ENCODE data around the gene ZBTB38. TPM values are rescaled to one million over a fixed set of nuclear protein-coding genes. Genes with fewer than 3 reads are reported as not detected.

The ZBTB38 gene
- total RNA-seq, 1 experiment from 2014 or later: 12.3 TPM

DNA sequence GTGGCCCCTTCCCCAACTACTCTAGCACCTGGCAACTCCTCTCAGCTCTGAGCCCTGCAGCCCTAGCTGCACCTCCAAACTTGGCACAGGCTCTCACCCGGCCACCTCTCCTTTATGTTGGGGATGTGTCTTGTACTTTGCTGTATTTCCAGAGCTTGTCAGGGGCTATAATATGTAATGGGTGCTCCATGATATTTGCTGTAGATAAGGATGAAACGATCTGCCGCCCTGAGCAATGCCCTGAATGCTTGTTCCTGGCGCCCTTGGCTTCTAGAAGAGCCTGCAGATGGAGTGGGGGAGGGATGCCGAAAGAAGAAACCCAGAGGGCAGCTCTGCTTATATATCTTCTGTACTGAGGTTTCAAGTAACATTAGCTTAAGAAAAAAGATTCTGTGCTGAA is 35.9 kb upstream of the ZBTB38 start (continued):
- TF ChIP-seq, protein P1, sequence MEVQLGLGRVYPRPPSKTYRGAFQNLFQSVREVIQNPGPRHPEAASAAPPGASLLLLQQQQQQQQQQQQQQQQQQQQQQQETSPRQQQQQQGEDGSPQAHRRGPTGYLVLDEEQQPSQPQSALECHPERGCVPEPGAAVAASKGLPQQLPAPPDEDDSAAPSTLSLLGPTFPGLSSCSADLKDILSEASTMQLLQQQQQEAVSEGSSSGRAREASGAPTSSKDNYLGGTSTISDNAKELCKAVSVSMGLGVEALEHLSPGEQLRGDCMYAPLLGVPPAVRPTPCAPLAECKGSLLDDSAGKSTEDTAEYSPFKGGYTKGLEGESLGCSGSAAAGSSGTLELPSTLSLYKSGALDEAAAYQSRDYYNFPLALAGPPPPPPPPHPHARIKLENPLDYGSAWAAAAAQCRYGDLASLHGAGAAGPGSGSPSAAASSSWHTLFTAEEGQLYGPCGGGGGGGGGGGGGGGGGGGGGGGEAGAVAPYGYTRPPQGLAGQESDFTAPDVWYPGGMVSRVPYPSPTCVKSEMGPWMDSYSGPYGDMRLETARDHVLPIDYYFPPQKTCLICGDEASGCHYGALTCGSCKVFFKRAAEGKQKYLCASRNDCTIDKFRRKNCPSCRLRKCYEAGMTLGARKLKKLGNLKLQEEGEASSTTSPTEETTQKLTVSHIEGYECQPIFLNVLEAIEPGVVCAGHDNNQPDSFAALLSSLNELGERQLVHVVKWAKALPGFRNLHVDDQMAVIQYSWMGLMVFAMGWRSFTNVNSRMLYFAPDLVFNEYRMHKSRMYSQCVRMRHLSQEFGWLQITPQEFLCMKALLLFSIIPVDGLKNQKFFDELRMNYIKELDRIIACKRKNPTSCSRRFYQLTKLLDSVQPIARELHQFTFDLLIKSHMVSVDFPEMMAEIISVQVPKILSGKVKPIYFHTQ (CRISPR knock-in tag; IDR thresholded peaks at IDR 0.05): no peak
- TF ChIP-seq RELA (CRISPR knock-in tag; IDR thresholded peaks at IDR 0.05; ENCODE audit: borderline replicate concordance) (no peak), TP53 (CRISPR knock-in tag; IDR thresholded peaks at IDR 0.05) (no peak), OVOL2 (CRISPR knock-in tag; IDR thresholded peaks at IDR 0.05; ENCODE audit: borderline replicate concordance) (no peak), PRRX2 (CRISPR knock-in tag; IDR thresholded peaks at IDR 0.05) (no peak), SMAD3 (CRISPR knock-in tag; IDR thresholded peaks at IDR 0.05; ENCODE audit: borderline replicate concordance) (no peak), FOXJ3 (CRISPR knock-in tag; IDR thresholded peaks at IDR 0.05; ENCODE audit: borderline replicate concordance) (no peak)
- TF ChIP-seq, protein P2, sequence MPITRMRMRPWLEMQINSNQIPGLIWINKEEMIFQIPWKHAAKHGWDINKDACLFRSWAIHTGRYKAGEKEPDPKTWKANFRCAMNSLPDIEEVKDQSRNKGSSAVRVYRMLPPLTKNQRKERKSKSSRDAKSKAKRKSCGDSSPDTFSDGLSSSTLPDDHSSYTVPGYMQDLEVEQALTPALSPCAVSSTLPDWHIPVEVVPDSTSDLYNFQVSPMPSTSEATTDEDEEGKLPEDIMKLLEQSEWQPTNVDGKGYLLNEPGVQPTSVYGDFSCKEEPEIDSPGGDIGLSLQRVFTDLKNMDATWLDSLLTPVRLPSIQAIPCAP (CRISPR knock-in tag; IDR thresholded peaks at IDR 0.05): no peak
- TF ChIP-seq, protein P3, sequence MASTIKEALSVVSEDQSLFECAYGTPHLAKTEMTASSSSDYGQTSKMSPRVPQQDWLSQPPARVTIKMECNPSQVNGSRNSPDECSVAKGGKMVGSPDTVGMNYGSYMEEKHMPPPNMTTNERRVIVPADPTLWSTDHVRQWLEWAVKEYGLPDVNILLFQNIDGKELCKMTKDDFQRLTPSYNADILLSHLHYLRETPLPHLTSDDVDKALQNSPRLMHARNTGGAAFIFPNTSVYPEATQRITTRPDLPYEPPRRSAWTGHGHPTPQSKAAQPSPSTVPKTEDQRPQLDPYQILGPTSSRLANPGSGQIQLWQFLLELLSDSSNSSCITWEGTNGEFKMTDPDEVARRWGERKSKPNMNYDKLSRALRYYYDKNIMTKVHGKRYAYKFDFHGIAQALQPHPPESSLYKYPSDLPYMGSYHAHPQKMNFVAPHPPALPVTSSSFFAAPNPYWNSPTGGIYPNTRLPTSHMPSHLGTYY (CRISPR knock-in tag; IDR thresholded peaks at IDR 0.05): no peak

DNA sequence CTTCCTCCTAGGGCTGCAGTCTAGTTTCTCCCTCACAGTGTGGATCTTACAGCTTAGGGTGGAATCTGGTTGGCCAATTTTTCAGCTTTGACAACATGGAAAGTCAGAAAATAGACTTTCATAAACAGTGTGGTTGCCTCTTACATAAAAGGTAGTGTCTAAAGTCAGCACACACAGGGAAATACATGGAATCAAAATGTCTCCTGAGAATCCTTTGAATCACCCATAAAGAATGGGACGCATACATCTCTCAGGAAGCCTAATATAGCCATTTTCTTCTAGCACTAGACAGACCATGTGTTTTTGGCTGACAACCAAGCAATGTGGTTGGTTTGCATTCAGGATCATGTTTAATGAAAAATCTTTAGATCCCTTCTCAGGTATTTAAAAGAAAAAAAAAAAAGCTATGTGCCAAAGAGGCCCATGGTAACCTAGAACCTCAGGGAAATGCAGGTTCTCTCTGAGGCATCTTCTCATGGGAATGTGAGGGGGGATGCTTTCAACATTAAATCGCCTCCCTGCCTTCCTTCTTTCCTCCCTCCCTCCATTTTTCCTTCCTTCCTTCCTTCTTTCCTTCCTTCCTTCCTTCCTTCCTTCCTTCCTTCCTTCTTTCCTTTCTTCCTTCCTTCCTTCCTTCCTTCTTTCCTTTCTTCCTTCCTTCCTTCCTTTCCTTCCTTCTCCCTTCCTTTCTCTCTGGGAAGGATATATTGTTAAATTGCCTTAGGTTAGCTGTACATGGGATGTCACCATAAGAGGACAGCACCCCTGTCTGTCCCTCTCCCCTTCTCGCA is 34.3 kb upstream of the ZBTB38 start:
- no peaks in the 10 kb centered on the region for H3K27me3 Mint-ChIP-seq (ENCODE audit: low read depth)
- TF ChIP-seq SMAD3 (CRISPR knock-in tag; IDR thresholded peaks at IDR 0.05; ENCODE audit: borderline replicate concordance) (no peak), GTF2I (CRISPR knock-in tag; conservative IDR thresholded peaks at IDR 0.05) (no peak)
- TF ChIP-seq, protein P4, sequence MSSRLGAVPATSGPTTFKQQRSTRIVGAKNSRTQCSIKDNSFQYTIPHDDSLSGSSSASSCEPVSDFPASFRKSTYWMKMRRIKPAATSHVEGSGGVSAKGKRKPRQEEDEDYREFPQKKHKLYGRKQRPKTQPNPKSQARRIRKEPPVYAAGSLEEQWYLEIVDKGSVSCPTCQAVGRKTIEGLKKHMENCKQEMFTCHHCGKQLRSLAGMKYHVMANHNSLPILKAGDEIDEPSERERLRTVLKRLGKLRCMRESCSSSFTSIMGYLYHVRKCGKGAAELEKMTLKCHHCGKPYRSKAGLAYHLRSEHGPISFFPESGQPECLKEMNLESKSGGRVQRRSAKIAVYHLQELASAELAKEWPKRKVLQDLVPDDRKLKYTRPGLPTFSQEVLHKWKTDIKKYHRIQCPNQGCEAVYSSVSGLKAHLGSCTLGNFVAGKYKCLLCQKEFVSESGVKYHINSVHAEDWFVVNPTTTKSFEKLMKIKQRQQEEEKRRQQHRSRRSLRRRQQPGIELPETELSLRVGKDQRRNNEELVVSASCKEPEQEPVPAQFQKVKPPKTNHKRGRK (CRISPR knock-in tag; IDR thresholded peaks at IDR 0.05; ENCODE audit: borderline replicate concordance): peak; percentile 96
- H3K4me3 Mint-ChIP-seq: no peak overlapping the region
- H3K27ac Mint-ChIP-seq: peak overlapping the region; percentile 4; the same call in 1 of the 2 replicates
- H3K4me1 Mint-ChIP-seq: peaks cover 18% of the 10 kb centered on the region
- DNase-seq (ENCODE audit: low spot score) (no peak), ATAC-seq (no peak)
- POLR2A ChIA-PET: interaction anchor here (0.6 to 0.7 kb wide), 2 partner anchors 10 to 16 kb away, joined by 3 to 4 read pairs; no protein-coding TSS in a partner anchor
- H3K9me3 Mint-ChIP-seq: peaks cover 3% of the 10 kb centered on the region; the same call in 1 of the 2 replicates
- CTCF ChIA-PET: interaction anchor here (0.6 to 1.4 kb wide), 5 partner anchors 22 to 126 kb away, joined by 3 to 7 read pairs (median 5); no protein-coding TSS in a partner anchor
- no peaks in the 10 kb centered on the region for H3K36me3 Mint-ChIP-seq

DNA sequence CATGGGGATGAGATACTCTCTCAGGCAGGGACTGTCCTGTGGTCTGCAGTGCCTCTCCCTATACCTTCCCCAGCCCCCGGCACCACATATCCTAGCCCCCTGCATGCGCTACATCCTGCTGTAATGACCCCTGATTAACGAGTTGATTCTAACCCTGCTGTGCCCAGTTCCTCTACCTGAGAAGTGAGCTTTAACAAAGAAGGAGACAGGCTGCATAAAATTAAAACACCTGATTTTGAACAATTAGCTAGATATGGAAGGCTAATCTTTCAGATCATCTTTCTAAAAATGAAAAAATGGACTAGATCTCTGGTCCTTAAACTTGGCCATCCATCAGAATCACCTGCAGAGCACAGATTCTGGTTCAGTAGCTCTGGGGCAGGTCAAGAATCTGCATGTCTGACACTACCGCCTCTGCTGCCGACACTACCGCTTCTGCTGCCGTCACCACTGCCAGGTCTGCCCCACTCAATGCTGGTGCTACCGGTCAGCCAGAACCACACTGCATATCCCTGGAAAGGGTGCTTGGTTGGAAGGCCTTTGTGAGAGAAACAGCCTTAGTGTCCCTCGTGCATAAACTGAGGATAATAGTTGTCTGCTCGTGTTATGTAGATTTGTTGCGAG is 33.6 kb upstream of the ZBTB38 start:
- Mint-ChIP-seq H3K4me3 (no peak overlapping the region), H3K27ac (peak overlapping the region; percentile 4; the same call in 1 of the 2 replicates), H3K4me1 (peaks cover 18% of the 10 kb centered on the region), H3K9me3 (peaks cover 3% of the 10 kb centered on the region; the same call in 1 of the 2 replicates), H3K36me3 (no peaks in the 10 kb centered on the region), H3K27me3 (ENCODE audit: low read depth) (no peaks in the 10 kb centered on the region)
- ChIA-PET POLR2A (interaction anchor here (0.6 to 0.7 kb wide), 2 partner anchors 11 to 15 kb away, joined by 3 to 4 read pairs; no protein-coding TSS in a partner anchor), CTCF (interaction anchor here (0.6 to 1.4 kb wide), 6 partner anchors 23 to 125 kb away, joined by 3 to 7 read pairs (median 4); no protein-coding TSS in a partner anchor)
- TF ChIP-seq TEAD4 (CRISPR knock-in tag; IDR thresholded peaks at IDR 0.05) (no peak), TEAD1 (CRISPR knock-in tag; IDR thresholded peaks at IDR 0.05) (no peak), NR3C1 (CRISPR knock-in tag; conservative IDR thresholded peaks at IDR 0.05; ENCODE audit: low read depth) (no peak), HMGA2 (CRISPR knock-in tag; IDR thresholded peaks at IDR 0.05) (no peak), RELA (CRISPR knock-in tag; IDR thresholded peaks at IDR 0.05; ENCODE audit: borderline replicate concordance) (no peak)
- TF ChIP-seq, protein P5, sequence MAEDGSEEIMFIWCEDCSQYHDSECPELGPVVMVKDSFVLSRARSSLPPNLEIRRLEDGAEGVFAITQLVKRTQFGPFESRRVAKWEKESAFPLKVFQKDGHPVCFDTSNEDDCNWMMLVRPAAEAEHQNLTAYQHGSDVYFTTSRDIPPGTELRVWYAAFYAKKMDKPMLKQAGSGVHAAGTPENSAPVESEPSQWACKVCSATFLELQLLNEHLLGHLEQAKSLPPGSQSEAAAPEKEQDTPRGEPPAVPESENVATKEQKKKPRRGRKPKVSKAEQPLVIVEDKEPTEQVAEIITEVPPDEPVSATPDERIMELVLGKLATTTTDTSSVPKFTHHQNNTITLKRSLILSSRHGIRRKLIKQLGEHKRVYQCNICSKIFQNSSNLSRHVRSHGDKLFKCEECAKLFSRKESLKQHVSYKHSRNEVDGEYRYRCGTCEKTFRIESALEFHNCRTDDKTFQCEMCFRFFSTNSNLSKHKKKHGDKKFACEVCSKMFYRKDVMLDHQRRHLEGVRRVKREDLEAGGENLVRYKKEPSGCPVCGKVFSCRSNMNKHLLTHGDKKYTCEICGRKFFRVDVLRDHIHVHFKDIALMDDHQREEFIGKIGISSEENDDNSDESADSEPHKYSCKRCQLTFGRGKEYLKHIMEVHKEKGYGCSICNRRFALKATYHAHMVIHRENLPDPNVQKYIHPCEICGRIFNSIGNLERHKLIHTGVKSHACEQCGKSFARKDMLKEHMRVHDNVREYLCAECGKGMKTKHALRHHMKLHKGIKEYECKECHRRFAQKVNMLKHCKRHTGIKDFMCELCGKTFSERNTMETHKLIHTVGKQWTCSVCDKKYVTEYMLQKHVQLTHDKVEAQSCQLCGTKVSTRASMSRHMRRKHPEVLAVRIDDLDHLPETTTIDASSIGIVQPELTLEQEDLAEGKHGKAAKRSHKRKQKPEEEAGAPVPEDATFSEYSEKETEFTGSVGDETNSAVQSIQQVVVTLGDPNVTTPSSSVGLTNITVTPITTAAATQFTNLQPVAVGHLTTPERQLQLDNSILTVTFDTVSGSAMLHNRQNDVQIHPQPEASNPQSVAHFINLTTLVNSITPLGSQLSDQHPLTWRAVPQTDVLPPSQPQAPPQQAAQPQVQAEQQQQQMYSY (CRISPR knock-in tag; IDR thresholded peaks at IDR 0.05): no peak
- DNase-seq (ENCODE audit: low spot score) (no peak), ATAC-seq (peak; percentile 84)
